GM12872 (cell line): Measurements from ENCODE around the gene MAP3K7CL.

Experiments used
- TF ChIP-seq, protein P1 (sequence below): IDR thresholded peaks from 3 replicates; pipeline ENCODE4 v1.5.1; 2011; ENCODE audit warnings: low read depth, mild to moderate bottlenecking, low read length, moderate library complexity; ENCODE audit not compliant: insufficient read depth

MAP3K7CL gene

DNA sequence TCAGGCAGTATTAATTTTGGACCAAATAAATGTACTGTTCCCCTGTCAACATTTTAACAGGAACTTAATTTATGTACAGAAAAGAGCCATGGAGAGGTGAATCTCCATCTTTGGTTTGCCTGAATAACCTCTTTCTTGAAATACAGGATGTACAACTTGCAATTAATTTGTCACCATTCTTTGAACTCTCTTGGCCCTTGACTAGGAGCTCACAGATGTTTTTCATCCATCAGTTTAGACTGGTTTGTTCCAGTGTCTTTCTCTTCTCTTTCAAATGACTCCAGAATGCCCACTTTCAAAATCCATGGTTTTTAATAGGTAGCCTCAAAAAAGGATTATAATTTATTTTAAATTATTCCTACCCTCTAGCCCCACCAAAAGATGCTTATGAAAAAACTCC, 5.0 kb downstream of the MAP3K7CL start:
- TF ChIP-seq, protein P1, sequence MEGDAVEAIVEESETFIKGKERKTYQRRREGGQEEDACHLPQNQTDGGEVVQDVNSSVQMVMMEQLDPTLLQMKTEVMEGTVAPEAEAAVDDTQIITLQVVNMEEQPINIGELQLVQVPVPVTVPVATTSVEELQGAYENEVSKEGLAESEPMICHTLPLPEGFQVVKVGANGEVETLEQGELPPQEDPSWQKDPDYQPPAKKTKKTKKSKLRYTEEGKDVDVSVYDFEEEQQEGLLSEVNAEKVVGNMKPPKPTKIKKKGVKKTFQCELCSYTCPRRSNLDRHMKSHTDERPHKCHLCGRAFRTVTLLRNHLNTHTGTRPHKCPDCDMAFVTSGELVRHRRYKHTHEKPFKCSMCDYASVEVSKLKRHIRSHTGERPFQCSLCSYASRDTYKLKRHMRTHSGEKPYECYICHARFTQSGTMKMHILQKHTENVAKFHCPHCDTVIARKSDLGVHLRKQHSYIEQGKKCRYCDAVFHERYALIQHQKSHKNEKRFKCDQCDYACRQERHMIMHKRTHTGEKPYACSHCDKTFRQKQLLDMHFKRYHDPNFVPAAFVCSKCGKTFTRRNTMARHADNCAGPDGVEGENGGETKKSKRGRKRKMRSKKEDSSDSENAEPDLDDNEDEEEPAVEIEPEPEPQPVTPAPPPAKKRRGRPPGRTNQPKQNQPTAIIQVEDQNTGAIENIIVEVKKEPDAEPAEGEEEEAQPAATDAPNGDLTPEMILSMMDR = no peak

DNA sequence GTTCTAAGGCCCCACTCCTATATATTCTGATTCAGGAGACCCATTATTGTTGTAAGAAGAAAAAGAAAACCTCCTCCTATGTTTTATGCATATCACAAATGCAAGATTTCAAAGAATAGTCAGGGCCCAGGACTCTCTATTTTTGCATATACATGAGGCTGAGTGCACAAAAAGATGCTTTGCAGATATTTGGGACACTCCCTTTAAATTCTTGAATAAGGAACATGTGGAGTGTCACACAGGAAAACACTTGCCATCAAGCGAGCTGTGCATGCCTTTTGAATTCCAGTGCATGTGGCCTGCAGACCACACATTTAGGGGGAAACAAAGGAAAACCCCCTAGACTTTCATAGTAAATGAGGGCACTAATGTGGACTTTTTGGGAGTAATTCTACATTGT, 5.6 kb downstream of the MAP3K7CL start:
- TF ChIP-seq, protein P1 = no peak

- TF ChIP-seq, protein P1 = no peak
Measured at GRCh38 chr21:29144736-29145353, 14.4 kb downstream of the MAP3K7CL start.

DNA sequence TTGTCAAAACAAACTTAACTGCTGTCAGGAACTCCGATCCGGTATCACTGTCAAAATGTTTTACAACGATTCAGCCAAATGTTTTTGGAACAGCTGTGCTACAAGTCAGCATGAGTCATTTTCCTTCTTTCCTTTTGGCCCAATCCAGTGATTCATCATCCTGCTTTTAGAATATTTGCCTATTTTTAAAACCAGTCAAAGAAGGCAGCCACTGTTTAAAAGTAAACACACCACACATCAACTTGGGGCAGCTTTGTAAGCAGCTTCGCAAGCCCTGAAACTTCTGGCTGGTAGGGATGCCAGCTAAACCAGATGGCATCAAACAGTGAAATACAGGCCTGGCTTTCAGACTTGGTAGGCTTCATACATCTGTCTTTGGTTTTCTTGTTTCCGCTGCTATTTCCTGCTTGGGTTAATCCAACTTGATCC, 14.9 kb downstream of the MAP3K7CL start:
- TF ChIP-seq, protein P1 = no peak

- TF ChIP-seq, protein P1 = no peak
Measured at GRCh38 chr21:29145852-29146453, 15.5 kb downstream of the MAP3K7CL start.

GRCh38 chr21:29146726-29147125, 16.3 kb downstream of the MAP3K7CL start:
- TF ChIP-seq, protein P1 = no peak

DNA sequence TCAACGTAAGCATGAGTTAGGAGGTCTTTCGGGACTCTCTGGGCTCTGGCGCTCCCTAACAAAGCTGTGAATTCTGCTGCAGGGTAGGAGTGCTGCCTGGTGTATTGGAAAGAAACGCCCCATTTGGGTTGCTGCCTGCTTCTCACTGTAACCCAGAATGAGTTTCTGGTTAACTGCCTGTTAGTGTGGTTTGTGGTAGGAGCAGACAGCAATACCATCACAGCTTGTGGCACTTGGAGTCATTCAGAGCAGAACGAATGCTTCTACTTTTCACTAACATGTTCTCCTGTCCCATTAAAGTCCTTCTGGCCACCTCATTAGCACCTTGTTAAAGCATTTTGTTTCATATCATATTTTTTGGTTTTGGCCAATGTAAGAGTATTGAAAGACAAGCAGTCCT, 18.1 kb downstream of the MAP3K7CL start:
- TF ChIP-seq, protein P1 = no peak
